Embryonic facial prominence (tissue), 1 donor: Measurements from ENCODE around the gene S100A1.
"Not testable (repeated sequence)": the region's sequence is repeated elsewhere in the genome, so short reads cannot be mapped to it uniquely, and the experiment has no call there.

Source experiments
- DNase-seq: peaks from one replicate; pipeline ENCODE4 v3.0.0-alpha.2; 2016; ENCODE audit errors: extremely low spot score

S100A1 gene

GRCh38 chr1:153655333-153655732 is 27.1 kb downstream of the S100A1 start:
- DNase-seq: no peak

GRCh38 chr1:153658400-153659174 is 30.4 kb downstream of the S100A1 start, which contains the start of gene SNAPIN:
SNAPIN (plus strand) TSS chr1:153658703; CDS start chr1:153658744, 41 bp downstream.
- DNase-seq: peak; percentile 82

GRCh38 chr1:153659175-153659534 is 30.9 kb downstream of the S100A1 start:
- DNase-seq: no peak

- no peak for DNase-seq
Observed at GRCh38 chr1:153659656-153660055, 31.4 kb downstream of the S100A1 start.

GRCh38 chr1:153661111-153661708 is 33.0 kb downstream of the S100A1 start:
- no peak for DNase-seq

GRCh38 chr1:153662269-153662668 is 34.0 kb downstream of the S100A1 start:
- DNase-seq: no peak

- no peak for DNase-seq
Observed at GRCh38 chr1:153663211-153663610, 35.0 kb downstream of the S100A1 start.

- DNase-seq: no peak
Observed at GRCh38 chr1:153667439-153667838, 39.2 kb downstream of the S100A1 start.

- not testable (repeated sequence) for DNase-seq
Observed at GRCh38 chr1:153668672-153669071, 40.4 kb downstream of the S100A1 start.

GRCh38 chr1:153669606-153670005 is 41.4 kb downstream of the S100A1 start:
- DNase-seq: no peak

- DNase-seq: no peak
Observed at GRCh38 chr1:153670257-153670858, 42.1 kb downstream of the S100A1 start.

GRCh38 chr1:153670859-153671627 is 42.8 kb downstream of the S100A1 start, which contains the start of gene ILF2:
ILF2 (minus strand) TSS chr1:153670993; CDS start chr1:153670922, 71 bp downstream.
- peak; percentile 100 for DNase-seq

- DNase-seq: peak; percentile 37
Observed at GRCh38 chr1:153671628-153672353, 43.6 kb downstream of the S100A1 start.

- DNase-seq: no peak
Observed at GRCh38 chr1:153673511-153673910, 45.3 kb downstream of the S100A1 start.

- DNase-seq: no peak
Observed at GRCh38 chr1:153677718-153678518, 49.7 kb downstream of the S100A1 start.

- no peak for DNase-seq
Observed at GRCh38 chr1:153678519-153679336, 50.5 kb downstream of the S100A1 start, which contains the start of gene NPR1. NPR1 (plus strand) TSS chr1:153678688; CDS start chr1:153679109, 421 bp downstream.

- no peak for DNase-seq
Observed at GRCh38 chr1:153679337-153680119, 51.3 kb downstream of the S100A1 start.

GRCh38 chr1:153680120-153680403 is 51.8 kb downstream of the S100A1 start:
- DNase-seq: no peak
